Right ventricle myocardium inferior (tissue), 1 donor: ENCODE results near the gene GIGYF1. TPM values are rescaled to one million over a fixed set of nuclear protein-coding genes. Genes with fewer than 3 reads are reported as not detected.
"Not testable (repeated sequence)": the region's sequence is repeated elsewhere in the genome, so short reads cannot be mapped to it uniquely, and the experiment has no call there.

ENCODE experiments used
- ATAC-seq: fragments of 200-7000 bp; cut with Tn5 transposase; one replicate; pipeline ENCODE4 v1.9.1; 2020; ENCODE audit warnings: mild to moderate bottlenecking, moderate library complexity
- DNase-seq: peaks from one replicate; pipeline ENCODE4 v3.0.0; 2021; ENCODE audit errors: missing footprints
- intact Hi-C: fragments of 100-400 bp; cut with DNase I; formaldehyde crosslinking; loops from one replicate; pipeline ENCODE4 v1.11.0; 2022
- total RNA-seq: library from RNA; stranded (reverse); fragmentation: NEBNext Ultra II Directional; extraction: Animal tissue kit (Norgen Biotek cat#: 25700); gene quantifications from one replicate; pipeline ENCODE4 v1.2.1, GENCODE V29; 2021
- donor health status: DM: no; HTN: yes; CAD: no; lungs with severe emphysema.

GIGYF1 gene
- total RNA-seq, 1 donor from 2014 or later, result 25.4 TPM

DNA sequence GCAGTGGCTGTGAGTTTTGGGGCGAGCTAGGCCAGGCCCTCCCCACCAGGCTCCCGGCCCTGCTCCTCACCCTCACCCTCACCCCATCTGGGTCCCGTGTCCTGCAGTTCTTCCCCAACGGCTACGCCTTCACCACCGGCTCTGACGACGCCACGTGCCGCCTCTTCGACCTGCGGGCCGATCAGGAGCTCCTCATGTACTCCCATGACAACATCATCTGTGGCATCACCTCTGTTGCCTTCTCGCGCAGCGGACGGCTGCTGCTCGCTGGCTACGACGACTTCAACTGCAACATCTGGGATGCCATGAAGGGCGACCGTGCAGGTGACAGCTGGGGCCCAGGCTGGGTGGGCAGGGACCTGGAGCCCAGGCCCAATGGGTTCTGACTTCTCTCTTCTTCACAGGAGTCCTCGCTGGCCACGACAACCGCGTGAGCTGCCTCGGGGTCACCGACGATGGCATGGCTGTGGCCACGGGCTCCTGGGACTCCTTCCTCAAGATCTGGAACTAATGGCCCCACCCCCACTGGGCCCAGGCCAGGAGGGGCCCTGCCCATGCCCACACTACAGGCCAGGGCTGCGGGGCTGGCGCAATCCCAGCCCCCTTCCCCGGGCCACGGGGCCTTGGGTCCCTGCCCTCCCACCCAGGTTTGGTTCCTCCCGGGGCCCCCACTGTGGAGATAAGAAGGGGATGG is 15.6 kb downstream of the GIGYF1 start:
- DNase-seq, result no peak

GRCh38 chr7:100677308-100678267 is 16.5 kb downstream of the GIGYF1 start:
- DNase-seq, result no peak
- no peak for ATAC-seq
- intact Hi-C loops, result no loop called here

More for the DNA sequence above, 15.6 kb downstream of the GIGYF1 start:
- no peak for ATAC-seq
- intact Hi-C loops, result no loop called here

GRCh38 chr7:100676501-100677306 is 17.3 kb downstream of the GIGYF1 start:
- DNase-seq, result peak; percentile 73
- ATAC-seq, result no peak
- intact Hi-C loops, result no loop called here

- ATAC-seq (peak; percentile 15), DNase-seq (peak; percentile 95)
- intact Hi-C loops, result loop anchor here (2.0 kb wide), 1 partner anchor 15 kb away; no protein-coding TSS in a partner anchor
These were observed 18.3 kb downstream of the GIGYF1 start for GRCh38 chr7:100675581-100676350.

DNA sequence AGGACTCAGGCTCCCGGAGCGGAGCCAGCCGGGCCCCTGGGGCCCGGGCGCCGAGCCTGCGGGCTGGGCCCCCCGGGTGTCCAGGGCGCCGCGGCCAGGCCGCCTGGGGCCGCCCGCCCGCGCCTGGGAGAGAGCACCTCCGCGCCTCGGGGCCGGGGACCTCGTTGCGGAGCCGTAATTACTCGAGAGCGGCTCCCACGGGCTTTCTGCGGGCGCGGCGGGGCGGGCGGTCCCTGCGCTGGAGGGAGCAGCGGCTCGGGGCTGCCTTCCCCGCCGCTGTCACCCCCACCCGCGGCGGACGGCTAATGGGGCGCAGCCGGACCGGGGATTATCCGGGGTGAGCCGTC is 19.0 kb downstream of the GIGYF1 start:
- ATAC-seq (no peak), DNase-seq (no peak)
- intact Hi-C loops, result loop anchor here (2.0 kb wide), 1 partner anchor 16 kb away; no protein-coding TSS in a partner anchor

GRCh38 chr7:100674411-100675104 is 19.5 kb downstream of the GIGYF1 start:
- no peak for ATAC-seq
- peak; percentile 76 for DNase-seq
- intact Hi-C loops, result loop anchor here (2.0 to 5.0 kb wide), 4 partner anchors 16 to 207 kb away; partner anchors contain the start of genes FBXO24 and LRCH4

DNA sequence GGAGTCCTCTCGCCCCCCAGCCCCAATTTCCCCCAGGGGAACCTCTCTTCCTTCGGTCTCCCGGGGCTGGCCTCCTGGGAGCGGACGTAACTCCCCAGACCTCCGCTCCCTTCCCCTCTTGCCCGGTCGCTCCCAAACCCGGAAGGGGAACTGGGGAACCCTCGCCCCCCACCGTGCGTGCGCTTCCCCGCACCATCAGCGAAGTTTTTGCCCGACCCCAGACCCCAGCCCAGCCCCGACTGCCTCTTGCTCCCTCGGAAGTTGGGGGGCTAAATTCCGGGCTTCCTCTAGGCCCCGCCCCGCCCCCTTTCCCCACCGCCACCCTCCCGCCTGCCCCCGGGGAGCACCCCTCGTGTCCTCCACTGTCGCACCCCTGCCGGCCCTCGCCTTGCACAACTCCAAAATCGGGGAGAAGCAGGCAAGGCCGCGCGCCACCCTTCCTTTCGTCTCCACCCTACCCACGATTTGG is 20.1 kb downstream of the GIGYF1 start:
- peak; percentile 75 for DNase-seq
- ATAC-seq, result no peak
- intact Hi-C loops, result loop anchor here (1.0 to 5.0 kb wide), 5 partner anchors 17 to 207 kb away; partner anchors contain the start of genes FBXO24, LRCH4 and MOSPD3

DNA sequence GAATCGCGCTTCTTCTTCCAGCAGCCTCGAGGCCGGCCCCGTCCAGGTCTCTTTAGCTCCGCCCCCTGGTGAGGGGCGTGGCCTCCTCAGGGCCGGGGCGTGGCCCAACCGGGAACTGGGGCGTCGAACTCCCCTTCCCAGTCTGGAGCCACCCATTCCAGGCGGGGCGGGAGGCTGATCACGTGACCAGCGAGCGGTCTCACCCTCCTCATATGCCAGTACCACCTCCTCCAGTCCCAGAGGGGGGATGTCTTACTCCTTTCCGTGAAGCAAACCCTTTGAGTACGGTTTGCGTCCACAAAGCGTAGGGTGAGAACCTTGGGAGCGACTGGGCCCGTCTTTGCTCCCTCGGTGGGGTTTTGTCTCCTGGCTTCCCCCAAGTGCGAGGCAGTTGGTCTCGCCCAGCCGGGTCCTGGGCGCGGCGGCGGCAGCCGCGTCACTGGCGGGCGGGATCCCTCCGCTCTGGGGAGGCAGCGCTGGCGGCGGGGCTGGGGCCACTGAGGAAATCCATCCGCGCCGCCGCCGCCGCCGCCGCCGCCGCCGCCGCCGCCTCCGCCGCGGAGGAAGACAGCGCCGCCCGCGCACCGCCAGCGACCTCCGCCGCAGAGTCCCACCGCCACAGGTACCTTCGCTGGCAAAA is 20.6 kb downstream of the GIGYF1 start, which contains the start of gene GNB2:
TSS of gene GNB2 (plus strand) at position 439 of the 640 bp plus-strand sequence. CDS start 2,526 bp downstream, outside the sequence.
- peak; percentile 93 for ATAC-seq
- DNase-seq, result peak; percentile 100
- intact Hi-C loops, result loop anchor here (1.0 to 5.0 kb wide), 4 partner anchors 46 to 206 kb away; partner anchors contain the start of genes FBXO24, LRCH4 and MOSPD3

GRCh38 chr7:100671353-100672327 is 22.4 kb downstream of the GIGYF1 start:
- DNase-seq, result no peak
- intact Hi-C loops, result loop anchor here (5.0 kb wide), 3 partner anchors 44 to 204 kb away; partner anchors contain the start of genes FBXO24 and LRCH4
- ATAC-seq, result no peak

DNA sequence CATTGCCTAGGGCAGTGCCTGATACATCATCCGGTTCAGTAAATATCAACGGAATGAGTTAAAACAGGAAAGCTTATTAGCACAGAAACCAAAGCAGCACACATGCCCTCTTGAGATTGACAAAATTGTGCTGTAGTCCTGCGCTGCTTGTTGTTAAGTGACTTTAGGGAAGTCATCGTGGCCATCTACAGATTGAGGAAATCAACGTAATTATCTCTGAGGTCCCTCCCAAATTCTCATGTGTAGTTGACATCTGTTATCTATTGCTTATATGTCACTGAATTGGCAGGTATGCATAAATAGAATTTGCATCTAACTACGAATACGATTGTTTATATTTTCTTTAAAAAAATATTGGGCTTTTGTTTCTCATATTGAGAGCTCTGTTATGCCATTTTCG is 24.0 kb downstream of the GIGYF1 start:
- intact Hi-C loops, result loop anchor here (5.0 kb wide), 3 partner anchors 43 to 203 kb away; partner anchors contain the start of genes FBXO24 and LRCH4
- ATAC-seq (no peak), DNase-seq (no peak)

GRCh38 chr7:100669106-100669505 is 24.9 kb downstream of the GIGYF1 start:
- DNase-seq, ATAC-seq, intact Hi-C loops: not testable (repeated sequence)

- intact Hi-C loops, result no loop called here
These were observed 26.0 kb downstream of the GIGYF1 start for GRCh38 chr7:100668069-100668449.

DNA sequence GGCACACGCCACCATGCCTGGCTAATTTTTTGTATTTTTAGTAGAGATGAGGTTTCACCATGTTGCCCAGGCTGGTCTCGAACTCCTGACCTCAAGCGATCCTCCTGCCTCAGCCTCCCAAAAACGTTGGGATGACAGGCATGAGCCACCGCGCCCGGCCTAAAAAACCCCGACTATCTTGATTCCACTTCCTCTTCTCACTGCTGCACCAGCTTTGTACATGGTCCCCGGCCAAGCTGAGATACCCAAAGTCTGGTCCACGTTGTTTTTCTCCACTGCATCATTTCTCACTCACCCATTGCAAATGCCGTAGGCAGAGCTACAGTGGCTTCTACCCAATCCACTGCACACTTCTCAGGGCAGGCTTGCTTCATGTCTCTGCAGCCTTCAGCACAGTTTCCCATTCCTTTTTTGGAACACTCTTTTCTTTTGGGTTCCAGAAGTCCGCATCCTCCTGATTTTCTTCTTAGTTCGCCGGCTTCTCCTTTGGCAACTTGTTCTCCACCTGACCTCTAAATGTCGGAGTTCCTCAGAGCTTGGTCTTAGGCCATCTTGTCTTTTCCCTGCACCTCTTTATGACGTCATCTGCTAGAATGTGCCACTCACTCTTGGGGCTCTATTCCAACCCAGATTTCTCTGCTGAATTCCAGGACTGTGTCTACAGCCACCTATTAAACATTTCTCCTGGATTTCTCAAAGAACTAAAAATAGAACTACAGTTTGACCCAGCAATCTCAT is 26.6 kb downstream of the GIGYF1 start:
- intact Hi-C loops, result no loop called here
- ATAC-seq, result no peak
- no peak for DNase-seq

More at GRCh38 chr7:100668069-100668449, 26.0 kb downstream of the GIGYF1 start:
- ATAC-seq (no peak), DNase-seq (no peak)

GRCh38 chr7:100665168-100665726 is 28.8 kb downstream of the GIGYF1 start:
- intact Hi-C loops, result no loop called here
- DNase-seq (no peak), ATAC-seq (no peak)
